Stimulated activated naive CD8-positive, alpha-beta T cell treated with anti-CD3 and anti-CD28 coated beads, Interleukin-15, Interleukin-2, amounts not matched to agents 100 U/mL and 50 U/mL, for 24 hours (primary cell): ENCODE measurements around the gene KCNMA1.
A peak's percentile ranks its signal among the peaks of the same experiment; 100 is the strongest.

Experiments
- ATAC-seq: fragments of 150-1000 bp; cut with Tn5 transposase; one replicate; pipeline ENCODE4 v1.10.0; 2021
- DNase-seq: peaks from one replicate; pipeline ENCODE4 v3.0.0; 2021

The KCNMA1 gene

DNA sequence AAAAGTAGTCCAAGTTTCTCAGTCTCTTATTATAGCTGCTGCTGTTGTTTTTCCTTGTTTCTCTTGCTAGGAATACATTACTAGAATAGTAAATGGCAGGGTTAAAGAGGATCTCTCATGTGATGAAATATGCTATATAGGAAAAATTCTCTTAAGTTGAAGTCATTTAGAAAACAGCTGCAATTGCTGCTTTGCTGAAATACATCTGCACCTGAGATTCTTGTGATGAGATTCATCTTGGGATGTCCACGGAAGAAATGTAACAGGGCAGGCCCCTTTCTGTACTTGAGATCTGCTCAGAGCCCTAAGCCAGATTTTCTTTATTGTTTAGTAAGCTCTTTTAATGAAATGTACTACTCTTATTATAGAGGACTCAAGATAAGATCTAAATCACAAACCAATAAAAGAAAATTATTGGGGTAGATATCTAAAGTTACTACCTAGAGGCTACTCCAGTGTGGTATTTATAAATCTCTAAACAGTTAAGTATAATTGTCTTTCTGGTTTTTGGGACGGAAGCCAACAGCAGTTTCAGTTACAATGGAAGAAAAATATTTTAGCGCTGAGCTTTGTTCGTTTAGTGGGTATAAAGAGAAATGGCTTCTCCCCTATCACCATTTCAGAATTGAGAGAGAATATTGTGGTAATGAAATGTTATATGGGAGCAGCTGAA lies 701.5 kb downstream of the KCNMA1 start:
- ATAC-seq (no peak), DNase-seq (no peak)

DNA sequence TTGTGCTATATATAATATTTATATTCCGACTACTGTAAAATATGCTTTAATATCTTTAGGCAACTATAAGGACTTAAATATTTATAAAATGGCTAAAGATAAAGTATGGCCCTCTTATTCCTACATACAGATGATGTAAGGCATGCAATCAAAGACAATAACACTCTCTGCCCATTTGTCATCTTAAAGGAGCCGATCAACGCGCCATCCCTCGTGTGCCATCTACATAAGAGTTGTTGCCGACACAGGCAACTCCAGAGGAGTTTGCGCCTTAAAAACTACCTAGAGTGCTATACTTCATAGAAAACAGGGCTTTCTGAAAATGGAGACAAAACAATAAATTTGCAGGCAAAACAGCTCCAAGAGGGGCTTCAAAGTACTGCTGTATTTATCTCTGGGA lies 709.0 kb downstream of the KCNMA1 start:
- no peak for ATAC-seq

DNA sequence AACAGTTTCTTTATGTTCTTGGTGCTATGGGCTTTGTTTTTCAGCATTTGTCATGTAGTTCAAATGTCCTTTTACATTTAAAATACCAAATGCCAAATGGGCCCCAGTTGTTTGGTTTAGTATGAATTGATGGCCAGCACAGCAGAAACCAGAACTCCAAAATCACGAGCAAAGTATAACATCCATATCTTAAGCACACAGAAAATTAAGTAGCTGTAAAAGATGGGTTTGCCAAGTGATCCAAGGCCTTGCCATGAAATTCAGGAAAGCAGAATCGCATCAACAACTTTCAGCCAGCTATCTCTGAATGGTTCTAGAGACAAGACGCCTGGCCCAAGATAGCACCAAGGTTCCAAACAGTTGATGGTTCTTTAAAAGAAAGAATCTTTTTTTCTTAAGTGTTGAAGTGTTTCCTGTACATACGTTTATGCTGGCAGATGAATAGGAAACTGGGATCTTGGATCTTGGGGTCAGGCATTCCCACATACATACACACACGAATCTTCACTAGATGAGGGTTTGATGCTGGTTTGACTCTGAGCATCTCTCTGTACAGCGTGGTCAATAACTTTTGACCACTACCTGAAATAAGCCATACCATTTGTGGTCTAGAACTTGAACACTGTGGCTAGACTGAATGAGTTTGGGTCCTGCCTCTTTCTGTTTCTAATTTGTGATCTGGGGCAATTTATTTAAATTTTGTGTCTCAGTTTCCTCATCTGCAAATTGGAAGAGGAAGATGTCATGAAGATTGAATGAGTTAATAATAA lies 711.8 kb downstream of the KCNMA1 start:
- DNase-seq (no peak), ATAC-seq (no peak)

More for the DNA sequence above, 709.0 kb downstream of the KCNMA1 start:
- no peak for DNase-seq

DNA sequence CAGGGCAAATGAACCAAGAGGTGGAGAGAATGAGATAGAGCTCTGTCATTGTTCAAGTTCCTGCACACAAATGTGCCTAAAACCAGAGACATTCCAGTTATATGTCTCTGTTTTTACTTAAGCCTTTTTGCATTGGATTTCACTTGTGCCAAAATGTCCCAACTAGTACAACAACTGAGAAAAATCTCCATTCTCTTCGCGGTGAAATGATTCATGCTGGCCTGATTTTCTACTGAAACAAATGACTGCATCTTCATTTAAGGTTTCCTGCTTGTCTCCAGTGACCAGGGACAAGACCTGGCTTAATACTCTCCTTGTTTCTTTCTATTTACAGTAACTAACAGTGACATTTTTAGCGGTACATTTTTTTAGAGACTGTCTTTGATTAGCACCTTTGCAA lies 714.9 kb downstream of the KCNMA1 start:
- ATAC-seq, result no peak
- DNase-seq, result no peak

DNA sequence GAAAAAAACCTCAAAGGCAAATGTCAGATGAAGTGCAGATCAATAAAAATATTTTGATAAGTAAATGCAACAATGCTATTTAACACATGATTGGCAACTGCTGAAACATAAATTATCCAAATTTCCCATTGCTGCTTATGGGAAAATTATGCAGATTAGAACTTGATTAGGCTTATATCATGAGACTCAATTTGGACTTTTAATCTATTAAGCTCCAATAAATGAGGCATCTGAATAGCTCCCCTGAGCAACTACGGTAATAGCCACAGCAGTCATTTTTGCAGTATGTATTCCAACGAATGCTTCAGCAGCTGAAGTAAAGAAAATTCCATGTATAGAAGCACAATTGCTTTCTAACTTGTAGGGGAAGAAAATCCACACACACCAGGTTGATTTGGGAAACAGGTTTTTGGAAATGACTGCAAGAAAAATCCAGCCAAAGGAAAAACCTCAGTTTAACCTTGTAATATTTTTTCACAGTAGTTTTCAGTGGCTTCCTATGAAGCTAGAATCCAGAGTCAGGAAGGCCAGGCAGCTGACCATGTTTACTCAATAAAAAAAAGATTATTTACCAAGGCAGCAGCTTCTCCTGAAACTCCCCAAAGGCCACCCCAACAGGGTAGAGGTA lies 716.1 kb downstream of the KCNMA1 start:
- no peak for DNase-seq
- no peak for ATAC-seq

DNA sequence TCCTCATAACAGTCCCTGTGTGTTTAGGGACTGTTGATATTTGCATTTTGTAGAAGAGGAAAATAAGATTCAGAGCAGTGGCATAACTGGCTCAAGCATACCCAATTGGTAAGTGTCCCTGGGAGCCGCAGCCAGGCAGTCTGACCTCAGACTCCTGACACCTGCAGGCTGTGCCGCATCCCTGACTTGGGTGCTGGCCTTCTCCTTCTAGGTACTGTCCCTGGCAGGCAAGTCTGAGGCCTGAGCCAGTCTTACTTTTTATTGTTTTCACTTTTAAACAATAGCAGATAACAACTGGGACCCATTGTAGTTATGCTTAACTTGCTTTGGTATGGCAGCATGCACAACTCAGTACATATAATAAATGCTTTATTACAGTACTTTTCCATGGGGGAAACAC lies 717.0 kb downstream of the KCNMA1 start:
- ATAC-seq (no peak), DNase-seq (no peak)

DNA sequence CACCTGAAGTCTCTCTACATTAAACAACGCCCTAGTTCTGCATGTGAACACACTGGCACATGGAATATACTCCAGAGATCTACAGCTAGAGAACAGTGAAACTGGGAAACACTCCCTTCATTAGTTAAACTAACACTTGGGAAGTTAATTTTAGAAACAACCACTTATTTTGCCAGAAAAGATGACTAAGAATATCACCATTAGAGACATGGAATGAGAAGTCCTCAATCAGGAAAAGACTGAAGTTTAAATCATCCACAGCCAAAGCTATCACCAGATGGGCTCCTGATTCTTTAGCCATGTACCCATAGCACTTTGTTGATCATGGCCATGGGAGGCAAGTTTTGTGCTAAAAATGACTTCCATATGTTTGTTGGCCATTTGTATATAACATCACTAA lies 719.5 kb downstream of the KCNMA1 start:
- DNase-seq (no peak), ATAC-seq (no peak)

DNA sequence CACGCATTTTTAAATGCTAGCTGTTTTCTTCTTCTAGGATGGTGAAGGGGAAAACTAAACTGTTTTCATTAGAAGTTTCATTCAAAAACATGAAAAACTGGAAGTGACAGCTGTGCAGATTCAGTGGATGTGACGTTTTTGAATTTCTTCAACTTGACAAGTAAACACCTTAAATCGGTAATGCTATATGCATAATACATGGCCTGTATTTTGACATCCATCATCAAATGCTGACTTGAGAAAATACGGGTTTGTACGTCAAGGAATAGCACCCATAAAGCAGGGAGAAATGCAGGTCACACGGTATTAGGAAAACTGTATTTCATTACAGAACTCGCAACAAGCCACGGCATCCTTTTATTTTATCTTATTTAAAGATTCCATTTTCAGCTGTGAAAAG lies 720.5 kb downstream of the KCNMA1 start:
- ATAC-seq (no peak), DNase-seq (no peak)

DNA sequence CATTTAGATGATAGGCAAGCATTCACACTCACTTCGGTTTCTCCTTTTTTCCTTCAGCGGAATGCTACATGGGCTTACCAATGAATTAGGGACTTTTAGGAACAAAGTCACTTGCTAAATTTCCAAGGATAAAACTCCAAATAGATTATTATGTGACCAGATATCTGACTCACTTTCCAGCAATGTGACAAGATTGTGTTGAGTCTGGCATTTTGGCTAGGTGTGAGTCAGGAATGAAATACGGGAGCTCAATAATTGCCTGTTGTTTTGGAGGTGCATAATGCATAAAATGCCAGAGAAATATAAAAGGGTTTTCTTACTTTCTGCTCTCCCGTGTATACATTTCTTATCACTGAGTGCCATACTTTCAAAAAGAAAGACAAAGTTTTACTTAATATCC lies 721.1 kb downstream of the KCNMA1 start:
- DNase-seq, result no peak
- no peak for ATAC-seq

DNA sequence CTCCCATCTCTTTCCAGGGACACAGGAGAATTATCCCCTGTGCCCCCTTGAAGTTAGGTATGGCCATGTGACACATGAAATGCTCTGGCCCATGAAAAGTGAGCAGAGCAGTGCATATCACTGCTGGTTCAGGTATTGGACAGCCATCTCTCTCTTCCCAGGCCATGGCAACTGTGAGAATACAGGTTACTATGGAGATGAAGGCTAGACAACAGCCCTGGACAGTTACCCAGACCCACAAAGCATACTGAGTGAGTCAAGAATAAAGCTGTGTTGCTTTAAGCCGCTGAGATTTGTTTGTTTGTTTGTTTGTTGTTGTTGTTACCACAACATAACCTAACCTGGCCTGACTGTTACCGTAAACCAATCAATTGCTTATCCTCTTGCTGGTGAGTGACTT lies 722.3 kb downstream of the KCNMA1 start:
- DNase-seq (no peak), ATAC-seq (no peak)

DNA sequence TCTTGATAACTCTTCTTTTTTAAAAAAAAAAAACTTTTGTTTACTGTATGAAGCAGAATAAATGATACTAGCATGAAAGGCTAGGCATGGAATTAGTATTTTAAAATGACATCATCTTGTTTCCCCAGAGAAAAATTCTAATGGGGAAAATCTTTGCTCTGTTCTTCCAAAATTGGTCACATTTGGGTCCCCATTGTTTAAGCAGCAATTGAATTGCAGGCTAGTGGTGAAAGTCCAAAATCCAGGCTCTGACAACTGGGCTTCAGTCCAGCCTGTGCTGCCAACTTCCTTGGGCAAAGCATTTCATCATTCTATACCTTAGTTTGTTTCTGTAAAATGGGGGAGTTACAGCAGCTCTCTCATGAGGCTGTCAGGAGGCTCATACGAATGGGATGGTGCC lies 726.4 kb downstream of the KCNMA1 start:
- ATAC-seq, result peak; percentile 14
- DNase-seq, result no peak

DNA sequence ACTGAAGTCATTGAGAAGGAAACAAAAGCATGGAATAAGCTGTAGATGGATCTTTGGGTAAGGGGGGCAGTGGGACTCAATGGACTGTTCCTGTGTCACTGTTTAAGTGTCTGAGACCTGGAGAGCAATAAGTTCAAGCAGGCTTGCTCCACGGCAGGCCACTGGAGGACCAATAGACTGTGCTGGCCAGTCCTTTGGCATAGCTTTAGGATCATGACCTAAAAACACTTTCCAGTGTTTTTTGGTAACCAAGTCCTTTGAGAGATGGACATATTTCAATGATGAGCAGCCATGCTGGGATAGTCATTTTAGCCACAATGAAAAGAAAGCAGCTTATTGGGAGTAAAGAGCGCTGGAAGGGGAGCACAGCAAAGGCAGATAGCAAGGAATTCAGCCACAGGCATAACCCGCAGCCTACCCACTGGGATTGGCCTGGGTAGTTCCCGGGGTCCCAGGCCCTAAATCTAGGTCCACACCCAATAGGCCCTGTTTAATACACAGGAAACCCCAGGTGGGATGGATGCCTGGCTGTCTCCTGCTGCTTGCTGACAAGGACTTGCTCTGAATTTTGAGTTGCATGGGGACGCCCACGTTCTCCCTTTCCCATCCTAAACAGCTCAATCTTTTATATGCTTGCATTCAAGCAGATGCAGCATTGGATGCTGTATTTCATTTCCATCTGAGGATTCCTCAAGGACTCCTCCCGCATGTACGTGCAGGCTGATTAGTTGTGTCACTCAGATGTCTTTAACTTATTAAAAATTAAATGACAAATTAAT lies 727.2 kb downstream of the KCNMA1 start:
- no peak for DNase-seq
- ATAC-seq, result no peak

DNA sequence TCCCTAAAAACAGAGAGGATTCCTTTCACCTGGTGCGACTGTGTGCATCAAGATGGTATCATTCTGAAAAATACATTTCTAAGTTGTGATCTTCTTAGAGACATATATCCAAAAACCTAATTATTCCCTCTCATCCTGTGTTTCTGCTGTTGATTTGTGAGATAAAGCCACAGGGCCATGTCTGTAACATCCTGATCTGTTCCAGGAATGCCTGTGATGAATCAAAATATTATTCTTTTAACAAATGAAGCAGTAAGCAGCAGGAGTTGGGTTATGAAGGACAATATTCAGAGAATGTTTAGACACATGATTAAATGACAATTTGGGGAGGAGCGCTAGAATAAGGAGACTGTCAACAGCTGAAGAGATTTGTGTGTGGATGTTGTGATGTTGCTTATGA lies 731.4 kb downstream of the KCNMA1 start:
- no peak for ATAC-seq

DNA sequence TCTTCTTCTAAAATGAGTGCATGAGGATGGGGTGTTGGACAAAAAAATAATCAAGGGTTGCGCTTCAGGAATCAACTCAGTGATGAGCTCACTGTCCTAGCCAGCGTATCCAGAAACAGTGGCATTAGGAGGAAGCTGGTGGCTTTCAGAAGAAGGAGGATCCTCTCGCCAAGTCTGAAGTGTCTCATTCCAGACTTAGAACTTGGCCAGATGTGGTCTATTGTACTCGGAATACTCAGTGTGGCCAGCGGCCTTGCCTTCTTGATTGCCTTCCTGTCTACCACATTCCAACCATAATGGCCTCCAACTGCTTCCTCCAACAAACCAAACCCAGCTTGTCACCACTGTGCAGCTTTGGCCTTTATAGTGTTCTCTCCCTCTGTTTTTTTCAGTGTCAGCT lies 732.4 kb downstream of the KCNMA1 start:
- no peak for ATAC-seq
- DNase-seq, result no peak

More for the DNA sequence above, 731.4 kb downstream of the KCNMA1 start:
- DNase-seq, result no peak

DNA sequence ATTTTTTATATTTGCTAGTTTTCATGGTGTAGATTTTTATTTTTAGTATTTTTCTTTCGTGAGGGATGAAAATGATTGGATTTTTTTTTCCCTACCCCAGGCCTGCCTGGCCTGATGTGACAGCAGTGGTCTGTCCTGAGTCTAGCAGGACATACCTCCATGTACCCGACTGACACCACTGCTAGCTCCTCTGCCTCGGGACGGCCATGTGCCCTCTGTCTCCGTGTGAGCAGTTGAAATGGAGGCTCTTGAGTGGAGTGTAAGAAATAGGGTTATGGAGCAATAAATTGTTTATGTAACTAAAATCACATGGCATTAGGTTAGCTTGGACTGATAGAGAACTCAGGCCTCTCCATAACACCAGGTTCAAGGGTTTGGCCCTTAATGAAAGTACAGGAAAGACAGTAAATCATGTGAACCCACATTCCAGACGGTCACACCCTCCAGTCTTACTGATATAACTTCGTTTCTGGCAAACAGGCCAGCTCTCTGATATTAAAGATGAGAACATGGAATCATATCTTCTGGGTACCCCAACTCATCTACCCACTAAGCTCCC lies 734.1 kb downstream of the KCNMA1 start:
- ATAC-seq, result no peak
- DNase-seq, result no peak

DNA sequence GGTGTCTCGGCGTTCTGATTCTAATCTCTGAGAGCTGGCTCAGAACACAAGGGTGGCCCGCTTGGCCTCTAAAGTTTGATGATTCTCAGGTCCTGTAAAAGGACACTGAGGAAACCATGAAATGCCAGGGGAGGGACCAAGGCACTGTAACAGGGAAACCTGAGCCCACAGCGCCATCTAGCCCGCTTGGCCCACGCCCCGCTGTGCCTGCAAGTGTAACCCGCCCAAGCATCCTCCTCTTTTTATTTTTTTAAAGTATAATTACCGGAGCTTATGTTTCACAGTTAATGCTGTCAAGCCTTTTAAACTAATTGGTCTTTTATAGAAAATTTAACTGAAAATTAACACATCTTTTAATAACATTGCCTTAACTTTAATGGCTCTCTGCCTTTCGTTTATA lies 734.7 kb downstream of the KCNMA1 start:
- ATAC-seq (no peak), DNase-seq (no peak)

DNA sequence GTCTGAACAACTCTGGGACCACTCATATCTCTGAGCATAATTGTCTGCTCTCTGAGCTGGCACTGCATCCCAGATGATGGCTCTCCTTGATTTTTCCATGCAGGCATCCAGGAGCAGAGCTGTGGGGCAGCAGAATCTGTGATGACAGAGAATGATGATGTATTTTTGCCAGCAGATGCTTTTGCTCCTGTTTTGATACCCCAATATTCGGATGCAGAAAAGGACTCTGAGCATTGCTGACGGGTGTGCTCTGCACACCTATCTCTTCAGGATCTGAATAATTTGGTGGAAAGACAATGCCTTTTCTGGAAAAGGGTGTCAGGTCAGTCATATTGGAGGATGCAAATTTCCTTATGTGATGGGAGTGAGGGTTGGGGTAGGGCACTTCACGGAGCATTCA lies 735.9 kb downstream of the KCNMA1 start:
- ATAC-seq (no peak), DNase-seq (no peak)

DNA sequence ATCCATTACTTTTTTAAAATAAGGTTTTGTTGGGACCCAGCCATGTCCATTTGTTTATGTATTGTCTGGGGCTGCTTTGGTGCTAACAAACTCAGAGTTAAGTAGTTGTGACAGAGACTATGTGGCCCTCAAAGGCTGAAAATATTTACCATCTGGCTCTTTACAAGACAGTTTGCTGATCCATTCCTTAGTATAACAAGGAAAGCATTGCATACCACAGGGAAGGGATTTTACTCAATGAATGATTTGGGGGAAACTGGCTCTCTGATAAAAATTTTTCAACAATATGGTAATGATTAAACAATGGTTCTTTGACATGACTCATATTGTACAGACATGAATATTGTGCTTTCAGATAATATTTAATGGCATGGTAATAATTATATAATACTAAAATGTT lies 738.1 kb downstream of the KCNMA1 start:
- ATAC-seq, result no peak
- DNase-seq, result no peak

DNA sequence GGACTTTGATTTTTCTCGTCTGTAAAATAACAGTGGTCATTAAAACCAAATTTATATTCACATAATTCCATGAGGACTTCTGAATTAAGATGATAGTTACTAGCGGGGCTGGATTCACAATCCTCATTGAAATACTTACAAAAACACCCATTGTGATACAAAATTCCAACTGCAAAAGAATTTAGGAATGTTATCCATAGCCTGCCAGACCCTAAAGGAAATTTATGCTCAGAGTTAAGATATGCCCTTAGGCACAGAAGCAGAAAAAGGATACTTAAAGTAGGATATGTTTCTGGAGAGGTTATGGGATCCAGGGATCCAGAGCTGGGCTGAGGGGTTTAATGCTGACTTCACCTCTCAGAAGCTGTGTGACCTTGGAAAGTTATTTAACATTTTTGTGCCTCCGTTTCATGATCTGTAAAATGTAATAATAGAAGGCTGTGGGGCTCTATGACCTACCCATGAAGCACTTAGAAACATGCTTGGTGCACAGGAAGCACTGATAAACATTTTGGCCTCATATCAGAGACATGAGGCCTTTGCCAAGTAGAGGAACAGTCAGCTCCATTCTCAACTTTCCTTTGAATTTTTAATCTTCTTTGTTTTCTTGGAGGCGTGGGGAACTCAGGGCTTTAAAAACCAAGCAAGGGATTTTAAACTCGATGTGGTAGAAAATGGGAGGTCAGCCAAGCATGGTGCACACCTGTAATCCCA lies 744.7 kb downstream of the KCNMA1 start:
- DNase-seq (no peak), ATAC-seq (no peak)

DNA sequence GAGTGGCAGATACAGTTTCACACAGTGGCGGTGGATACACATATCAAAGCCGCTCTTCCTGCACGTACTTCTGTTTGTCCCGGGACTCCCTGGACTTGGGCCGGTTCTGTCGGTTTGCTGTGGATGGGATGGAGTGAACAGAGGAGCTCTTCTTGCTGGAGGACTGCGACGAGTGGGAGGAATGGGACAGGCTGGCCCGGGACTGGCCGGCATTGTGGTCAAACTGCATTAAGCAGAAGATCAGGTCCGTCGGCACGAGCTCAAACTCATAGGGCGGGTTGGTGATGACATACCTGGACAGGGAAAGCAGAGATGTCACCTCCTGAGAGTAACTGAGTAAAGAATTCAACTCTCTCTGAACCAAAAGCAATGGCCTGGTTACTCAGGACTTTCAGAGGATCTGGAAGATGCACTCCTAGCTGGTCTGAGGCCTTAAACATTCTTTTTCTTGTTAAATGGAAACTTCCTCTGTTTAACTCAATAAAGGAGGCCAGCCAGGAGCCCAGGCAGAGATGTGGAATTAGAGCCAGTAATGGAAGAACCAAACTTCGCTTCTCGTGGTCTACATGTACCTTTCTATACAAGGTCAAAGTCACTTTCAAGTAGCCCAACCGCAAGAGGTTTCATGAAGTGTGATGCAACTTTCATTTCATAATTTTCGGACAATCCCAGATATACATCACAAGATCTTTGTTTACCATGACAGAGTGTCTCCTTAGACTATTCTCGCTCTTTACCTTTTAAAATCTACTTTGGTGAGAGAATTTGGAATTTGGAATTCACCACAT lies 750.2 kb downstream of the KCNMA1 start:
- DNase-seq (no peak), ATAC-seq (no peak)

DNA sequence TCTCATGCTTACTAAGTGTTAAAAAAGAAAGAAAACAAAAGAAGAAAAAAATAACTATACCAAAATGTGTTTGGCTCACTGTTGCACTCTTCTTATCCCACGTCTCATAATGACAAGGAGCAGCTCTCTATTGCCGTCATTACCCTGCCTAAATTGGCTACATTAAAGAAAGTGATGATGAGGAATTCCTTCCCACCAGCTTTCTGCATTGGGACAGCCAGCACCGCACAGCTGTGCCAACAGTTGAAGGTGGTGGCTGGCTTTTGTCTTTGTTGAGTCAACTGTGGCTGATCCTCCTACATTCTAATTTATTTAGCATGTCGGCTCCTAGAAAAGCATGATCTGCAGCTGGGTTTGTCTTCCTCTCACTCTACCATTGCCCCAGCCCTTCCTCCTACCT lies 751.8 kb downstream of the KCNMA1 start:
- no peak for DNase-seq
- no peak for ATAC-seq
